Mesenchymal stem cell (in vitro differentiated cells and primary cell): ENCODE measurements around the gene LRRC45.

Experiments used
- DNase-seq: peaks from one replicate; pipeline ENCODE4 v3.0.0-alpha.2; 2013
- H2AFZ ChIP-seq: one replicate; pipeline ENCODE4 v1.6.1; 2013; ENCODE audit warnings: low read depth, mild to moderate bottlenecking, control low read depth, inconsistent platforms, low read length, moderate library complexity
- H2AK5ac ChIP-seq: 2 replicates; pipeline ENCODE4 v1.6.1; 2013; ENCODE audit warnings: low read length, moderate library complexity, mild to moderate bottlenecking, inconsistent platforms; ENCODE audit not compliant: severe bottlenecking
- H2BK120ac ChIP-seq: one replicate; pipeline ENCODE4 v1.6.1; 2013; ENCODE audit warnings: low read depth, mild to moderate bottlenecking, inconsistent platforms, low read length, moderate library complexity
- H2BK12ac ChIP-seq, 2 experiments: one replicate each; pipeline ENCODE4 v1.6.1; 2013; ENCODE audit warnings: inconsistent platforms in 2 of 2, low read length in 2 of 2, mild to moderate bottlenecking in 2 of 2, moderate library complexity in 2 of 2, control low read depth in 1 of 2
- H2BK15ac ChIP-seq: one replicate; pipeline ENCODE4 v1.6.1; 2013; ENCODE audit warnings: mild to moderate bottlenecking, low read depth, inconsistent platforms; ENCODE audit not compliant: poor library complexity, severe bottlenecking
- H2BK5ac ChIP-seq: 2 replicates; pipeline ENCODE4 v1.6.1; 2013; ENCODE audit warnings: low read depth, mild to moderate bottlenecking, low read length, control low read depth, inconsistent platforms; ENCODE audit not compliant: poor library complexity, severe bottlenecking
- H3K14ac ChIP-seq, 2 experiments: one replicate each; pipeline ENCODE4 v1.6.1; 2013; ENCODE audit warnings: inconsistent platforms in 2 of 2, low read length in 2 of 2, control low read depth in 1 of 2, mild to moderate bottlenecking in 1 of 2, moderate library complexity in 1 of 2
- H3K18ac ChIP-seq, 2 experiments: one replicate each; pipeline ENCODE4 v1.6.1; 2013; ENCODE audit warnings: inconsistent platforms in 2 of 2, low read length in 2 of 2, control low read depth in 1 of 2, low read depth in 1 of 2, mild to moderate bottlenecking in 1 of 2
- H3K23ac ChIP-seq, 2 experiments: one replicate each; pipeline ENCODE4 v1.6.1; 2013; ENCODE audit warnings: inconsistent platforms in 2 of 2, low read length in 2 of 2, mild to moderate bottlenecking in 2 of 2, moderate library complexity in 2 of 2, control low read depth in 1 of 2
- H3K27ac ChIP-seq: 2 replicates; pipeline ENCODE4 v1.5.1; 2013; ENCODE audit warnings: mild to moderate bottlenecking, moderate library complexity, low read length, control low read depth, inconsistent platforms; ENCODE audit not compliant: poor library complexity, severe bottlenecking
- H3K27me3 ChIP-seq, 2 experiments: 2 replicates each; pipeline versions ENCODE4 v1.6.1 to v1.7.0; 2013; ENCODE audit warnings: low read length in 2 of 2, mild to moderate bottlenecking in 2 of 2, moderate library complexity in 2 of 2, control low read depth in 1 of 2, inconsistent platforms in 1 of 2; ENCODE audit not compliant: control insufficient read depth in 1 of 2, insufficient read depth in 1 of 2
- H3K36me3 ChIP-seq, 2 experiments: 2 replicates each; pipeline versions ENCODE4 v1.6.1 to v1.7.0; 2013; ENCODE audit warnings: low read length in 2 of 2, control low read depth in 1 of 2, inconsistent platforms in 1 of 2, low read depth in 1 of 2, mild to moderate bottlenecking in 1 of 2; ENCODE audit not compliant: insufficient read depth in 2 of 2, control insufficient read depth in 1 of 2
- H3K4ac ChIP-seq, 2 experiments: one replicate each; pipeline ENCODE4 v1.6.1; 2013; ENCODE audit warnings: inconsistent platforms in 2 of 2, low read length in 2 of 2, mild to moderate bottlenecking in 2 of 2, moderate library complexity in 2 of 2, control low read depth in 1 of 2, low read depth in 1 of 2
- H3K4me1 ChIP-seq: 2 replicates; pipeline ENCODE4 v1.6.1; 2013; ENCODE audit warnings: low read depth, low read length, control low read depth; ENCODE audit not compliant: control insufficient read depth, insufficient read depth
- H3K4me2 ChIP-seq: 2 replicates; pipeline ENCODE4 v1.6.1; 2013; ENCODE audit warnings: low read length, mild to moderate bottlenecking, inconsistent platforms; ENCODE audit not compliant: poor library complexity, severe bottlenecking
- H3K4me3 ChIP-seq, 2 experiments: 2 replicates each; pipeline versions ENCODE4 v1.5.1 to v1.7.0; 2013; ENCODE audit warnings: low read length in 2 of 2, mild to moderate bottlenecking in 2 of 2, control low read depth in 1 of 2, low read depth in 1 of 2; ENCODE audit not compliant: insufficient read depth in 1 of 2
- H3K79me1 ChIP-seq: replicated peaks from 2 replicates; pipeline ENCODE4 v1.6.1; 2013; ENCODE audit warnings: mild to moderate bottlenecking, control low read depth, low read length, inconsistent platforms; ENCODE audit not compliant: poor library complexity, severe bottlenecking
- H3K9ac ChIP-seq: 2 replicates; pipeline ENCODE4 v1.7.0; 2013; ENCODE audit warnings: mild to moderate bottlenecking, low read length, moderate library complexity
- H3K9me3 ChIP-seq: 2 replicates; pipeline ENCODE4 v1.7.0; 2013; ENCODE audit warnings: mild to moderate bottlenecking, low read length; ENCODE audit not compliant: control insufficient read depth
- H4K8ac ChIP-seq: one replicate; pipeline ENCODE4 v1.6.1; 2013; ENCODE audit warnings: inconsistent platforms, mild to moderate bottlenecking, low read length, moderate library complexity
- H4K91ac ChIP-seq: one replicate; pipeline ENCODE4 v1.6.1; 2013; ENCODE audit warnings: mild to moderate bottlenecking, low read length, inconsistent platforms
- WGBS: methylation state at CpG from one replicate; pipeline ENCODE4 v1.1.7; 2013; ENCODE audit warnings: mixed read lengths; 5-methylcytosine and 5-hydroxymethylcytosine counted together

LRRC45 gene

GRCh38 chr17:82050152-82050760, 27.2 kb downstream of the LRRC45 start:
- Histone ChIP-seq H3K18ac (no peak overlapping the region), H3K23ac (peak overlapping the region in 1 of 2 experiments; percentile 92), H4K8ac (no peak overlapping the region), H3K4me2 (peak overlapping the region; percentile 62), H3K79me1 (peaks cover 43% of the 10 kb centered on the region), H2BK15ac (no peak overlapping the region), H2AFZ (no peak overlapping the region), H4K91ac (no peak overlapping the region), H2BK5ac (no peak overlapping the region), H3K4me3 (peak overlapping the region; percentile 83 to 89), H3K9ac (peak overlapping the region; percentile 89), H2BK120ac (no peak overlapping the region), H2AK5ac (peak overlapping the region; percentile 81), H2BK12ac (peak overlapping the region in 1 of 2 experiments; percentile 96), H3K27ac (no peak overlapping the region), H3K4me1 (peaks cover 36% of the 10 kb centered on the region), H3K27me3 (no peaks in the 10 kb centered on the region), H3K9me3 (no peaks in the 10 kb centered on the region), H3K36me3 (peaks cover 57 to 73% of the 10 kb centered on the region in 2 experiments), H3K4ac (peak overlapping the region in 1 of 2 experiments; percentile 87), H3K14ac (peak overlapping the region in 1 of 2 experiments; percentile 93)
- 95% methylated on average over 28 of the region's 28 CpGs for WGBS
- no peak for DNase-seq

GRCh38 chr17:82050761-82051641, 27.9 kb downstream of the LRRC45 start:
- WGBS = 29% methylated on average over 52 of the region's 79 CpGs
- peak overlapping the region; percentile 81 for H2AK5ac ChIP-seq

DNA sequence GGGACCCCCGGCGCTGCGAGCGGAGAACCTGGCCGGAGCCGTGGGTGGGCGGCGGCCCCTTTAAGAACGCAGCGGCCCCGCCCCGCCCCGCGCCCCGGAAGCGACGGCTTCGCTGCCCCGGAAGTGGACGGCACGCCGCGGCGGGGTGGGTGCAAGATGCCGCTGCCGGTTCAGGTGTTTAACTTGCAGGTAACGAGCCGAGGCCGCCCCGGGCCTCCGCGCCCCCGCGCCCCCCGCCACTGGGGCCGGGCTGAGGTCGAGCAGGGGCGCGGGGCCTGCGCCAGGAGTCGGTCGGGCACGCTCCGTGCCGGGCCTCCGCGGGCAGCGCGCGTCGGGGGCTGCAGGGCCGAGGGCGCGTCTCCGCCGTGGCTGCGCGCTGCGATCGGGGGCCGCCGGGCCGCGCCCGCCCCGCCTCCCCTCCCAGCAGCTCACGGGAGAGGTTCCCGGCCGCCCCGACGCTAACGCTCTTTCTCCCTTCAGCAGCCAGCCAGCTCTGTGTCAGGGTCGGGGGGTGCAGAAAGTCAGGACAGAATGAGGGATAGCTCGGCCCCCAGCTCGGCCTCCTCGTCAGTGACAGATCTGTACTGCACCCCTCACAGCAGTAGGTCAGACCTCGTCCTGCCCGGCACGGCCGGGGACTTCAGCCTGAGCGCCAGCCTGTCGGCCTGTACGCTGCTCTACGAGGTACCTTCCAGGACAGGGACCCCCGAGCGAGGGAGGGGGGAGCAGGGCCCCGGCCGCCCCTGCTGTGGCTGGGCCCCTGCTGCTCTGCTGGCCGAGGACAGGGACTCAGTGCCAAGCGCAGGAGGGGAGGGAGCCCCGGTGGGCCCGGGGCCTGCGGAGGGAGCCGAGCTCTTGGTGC, 28.9 kb downstream of the LRRC45 start, which contains the start of the genes GPS1 and RFNG:
Gene GPS1, plus strand, starts transcription at position 123 of the 862 bp plus-strand sequence. Its CDS starts 34 bp downstream, at position 157.
Gene RFNG, minus strand, starts transcription at position 36 of the 862 bp plus-strand sequence. CDS start 45 bp downstream, outside the sequence.
- 1% methylated on average over 49 of the region's 94 CpGs for WGBS
- Histone ChIP-seq H2BK12ac (peak within 1 kb of the TSS in 1 of 2 experiments; percentile 96), H2BK120ac (peak within 1 kb of the TSS; percentile 83), H2BK5ac (no peak within 1 kb of the TSS), H3K18ac (peak within 1 kb of the TSS; percentile 57 to 86), H2BK15ac (peak within 1 kb of the TSS; percentile 23), H3K9me3 (no peaks in the 10 kb centered on the region), H3K23ac (peak within 1 kb of the TSS in 1 of 2 experiments; percentile 92), H3K14ac (peak within 1 kb of the TSS in 1 of 2 experiments; percentile 93), H3K4me2 (peak within 1 kb of the TSS; percentile 88), H2AFZ (peak within 1 kb of the TSS; percentile 78), H3K4ac (peak within 1 kb of the TSS; percentile 50 to 87), H3K9ac (peak within 1 kb of the TSS; percentile 89), H3K27me3 (no peaks in the 10 kb centered on the region), H3K79me1 (peaks cover 53% of the 10 kb centered on the region), H3K4me3 (peak within 1 kb of the TSS; percentile 85 to 89), H4K91ac (peak within 1 kb of the TSS; percentile 23), H4K8ac (peak within 1 kb of the TSS; percentile 78), H3K36me3 (peaks cover 65 to 79% of the 10 kb centered on the region in 2 experiments), H2AK5ac (peak within 1 kb of the TSS; percentile 81), H3K4me1 (peaks cover 41% of the 10 kb centered on the region), H3K27ac (no peak within 1 kb of the TSS)
- peak; percentile 54 for DNase-seq

More at GRCh38 chr17:82050761-82051641, 27.9 kb downstream of the LRRC45 start:
- Histone ChIP-seq H3K27me3 (no peaks in the 10 kb centered on the region), H2BK120ac (peak overlapping the region; percentile 83), H3K9me3 (no peaks in the 10 kb centered on the region), H3K9ac (peak overlapping the region; percentile 89), H2BK12ac (peak overlapping the region in 1 of 2 experiments; percentile 96), H3K79me1 (peaks cover 49% of the 10 kb centered on the region), H3K36me3 (peaks cover 62 to 79% of the 10 kb centered on the region in 2 experiments), H2AFZ (no peak overlapping the region), H3K23ac (peak overlapping the region in 1 of 2 experiments; percentile 92), H3K4me1 (peaks cover 41% of the 10 kb centered on the region), H2BK5ac (no peak overlapping the region), H3K18ac (peak overlapping the region in 1 of 2 experiments; percentile 86), H3K4me3 (peak overlapping the region; percentile 83 to 89), H3K14ac (peak overlapping the region in 1 of 2 experiments; percentile 93), H4K8ac (peak overlapping the region; percentile 78), H2BK15ac (no peak overlapping the region), H3K4me2 (peak overlapping the region; percentile 62), H4K91ac (peak overlapping the region; percentile 23), H3K4ac (peak overlapping the region; percentile 50 to 87), H3K27ac (no peak overlapping the region)
- DNase-seq = no peak
